HG02642 (cell line): ENCODE measurements around the gene RNF26.

Experiments used
- ATAC-seq: cut with Tn5 transposase; IDR thresholded peaks from one replicate; pipeline ENCODE4 v1.9.1; 2021; ENCODE audit warnings: mild to moderate bottlenecking; ENCODE audit not compliant: unreplicated experiment, poor library complexity

Gene RNF26

DNA sequence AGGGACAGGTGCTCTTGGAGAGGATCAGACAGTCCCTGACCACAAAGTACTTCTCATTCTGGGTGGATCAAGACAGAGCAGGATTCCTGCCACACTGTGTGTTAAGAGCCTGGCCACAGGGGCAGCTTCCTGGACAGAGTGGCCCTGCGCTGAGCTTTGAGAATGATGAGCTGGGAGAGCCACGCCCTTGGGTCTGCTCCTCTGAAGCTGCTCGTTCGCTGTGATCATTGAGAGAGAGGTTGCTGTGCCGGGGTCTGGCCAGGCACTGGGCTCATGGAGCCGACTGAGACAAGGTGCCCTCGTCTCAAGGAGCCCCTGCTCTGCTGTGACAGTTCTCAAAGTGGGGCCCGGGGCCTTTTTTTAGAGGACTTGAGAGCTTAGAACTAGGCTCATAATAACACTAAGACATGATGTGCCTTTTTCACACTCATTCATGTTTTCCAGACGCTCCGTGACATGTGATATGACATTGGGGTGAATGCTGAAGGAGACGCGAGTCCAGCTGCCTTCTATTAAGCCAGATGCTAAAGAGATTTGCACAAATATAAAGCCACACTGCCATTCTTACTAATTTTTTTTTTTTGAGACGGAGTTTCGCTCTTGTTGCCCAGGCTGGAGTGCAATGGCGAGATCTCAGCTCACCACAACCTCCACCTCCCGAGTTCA, 13.7 kb downstream of the RNF26 start:
- ATAC-seq: no peak

DNA sequence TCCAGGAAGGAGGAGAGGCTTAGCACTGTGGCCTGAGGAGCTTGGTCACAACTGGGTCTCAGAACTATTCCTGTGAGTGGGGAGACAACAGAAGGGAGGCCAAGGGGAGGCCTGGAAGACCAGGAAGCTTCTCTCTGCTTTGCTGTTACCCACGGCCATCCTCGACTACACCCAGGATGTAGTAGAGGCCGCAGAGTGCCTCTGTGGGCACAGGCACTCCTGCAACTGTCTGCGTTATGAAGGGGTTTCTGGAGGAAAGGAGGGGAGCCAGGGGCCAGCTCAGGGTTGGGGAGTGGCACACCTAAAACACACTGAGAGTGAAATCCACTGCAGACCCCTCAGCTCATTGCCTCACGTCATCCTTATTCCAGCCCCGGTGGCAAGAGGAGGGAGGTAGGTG, 16.0 kb downstream of the RNF26 start:
- ATAC-seq: no peak

DNA sequence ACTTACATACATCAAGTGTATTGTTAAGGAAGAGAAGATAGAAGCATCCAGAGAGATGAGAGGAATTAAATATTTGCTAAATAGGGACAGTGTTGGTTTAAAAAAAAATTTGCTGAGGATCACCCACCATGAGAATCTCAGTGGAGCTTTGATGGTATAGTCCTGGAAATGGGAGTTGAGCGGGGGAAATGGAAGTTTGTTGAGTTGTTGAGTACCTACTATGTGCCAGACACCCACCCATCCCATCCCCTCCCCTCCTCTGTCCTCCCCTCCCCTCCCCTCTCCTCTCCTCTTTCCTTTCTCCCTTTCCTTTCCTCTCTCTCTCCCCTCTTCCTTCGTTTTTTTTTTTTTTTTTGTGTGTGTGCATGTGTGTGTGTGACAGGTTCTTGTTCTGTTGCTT, 16.9 kb downstream of the RNF26 start:
- no peak for ATAC-seq

DNA sequence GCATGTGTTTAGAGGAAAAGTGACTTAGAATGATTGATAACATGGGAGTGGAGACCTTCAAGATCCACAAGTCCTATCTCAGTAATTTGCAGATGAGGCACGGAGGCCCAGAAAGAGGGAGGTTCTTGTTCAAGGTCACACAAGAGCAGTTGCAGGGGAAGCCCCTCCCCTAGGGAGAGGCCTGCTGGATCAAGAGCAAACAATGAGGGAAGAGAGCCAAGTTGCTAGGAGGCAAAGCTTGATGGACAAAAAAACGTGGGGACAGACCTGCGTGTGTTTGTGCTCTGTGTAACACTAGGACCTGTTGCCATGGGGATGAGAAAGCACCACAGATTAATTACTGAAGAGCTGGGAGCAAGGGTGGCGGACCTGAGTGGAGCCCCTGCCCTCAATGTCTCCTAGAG, 18.5 kb downstream of the RNF26 start:
- no peak for ATAC-seq

- no peak for ATAC-seq
These were observed 20.9 kb downstream of the RNF26 start for GRCh38 chr11:119355091-119355843.

DNA sequence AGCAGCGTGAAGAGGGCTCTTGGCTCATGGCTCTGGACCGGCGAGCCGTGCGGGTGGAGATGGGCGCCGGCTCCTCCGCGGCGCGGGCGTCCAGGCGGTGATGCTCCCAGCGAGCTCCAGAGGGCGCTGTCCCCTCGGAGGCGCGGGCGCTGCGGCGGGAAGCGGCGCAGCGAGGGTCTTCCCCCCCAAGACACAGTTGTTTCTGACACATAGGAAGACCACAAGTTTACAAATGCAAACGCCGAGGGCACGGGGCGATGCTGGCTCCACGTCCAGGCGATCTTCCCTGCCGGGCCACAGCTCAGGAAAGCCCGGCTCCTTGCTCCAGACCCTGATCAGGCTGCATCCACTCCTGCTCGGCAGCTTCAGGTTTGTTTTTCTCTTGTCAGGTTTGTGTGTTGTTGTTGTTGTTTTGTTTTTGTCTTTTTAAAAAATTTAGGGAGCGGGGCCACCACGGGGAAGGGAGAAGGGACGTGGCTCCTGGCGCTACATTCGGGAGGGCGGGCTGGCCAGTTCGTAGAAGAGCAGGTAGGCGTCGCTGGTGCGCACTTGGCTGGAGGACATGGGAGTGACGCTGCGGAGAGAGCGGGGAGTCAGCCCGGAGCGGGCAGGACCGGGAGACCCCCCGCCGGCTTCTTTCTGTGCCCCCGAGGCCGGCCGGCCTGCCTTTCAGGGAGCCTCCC, 22.2 kb downstream of the RNF26 start:
- ATAC-seq: peak; percentile 73

GRCh38 chr11:119357074-119357473, 22.7 kb downstream of the RNF26 start:
- no peak for ATAC-seq

- no peak for ATAC-seq
These were observed 25.3 kb downstream of the RNF26 start for GRCh38 chr11:119359365-119360214.

DNA sequence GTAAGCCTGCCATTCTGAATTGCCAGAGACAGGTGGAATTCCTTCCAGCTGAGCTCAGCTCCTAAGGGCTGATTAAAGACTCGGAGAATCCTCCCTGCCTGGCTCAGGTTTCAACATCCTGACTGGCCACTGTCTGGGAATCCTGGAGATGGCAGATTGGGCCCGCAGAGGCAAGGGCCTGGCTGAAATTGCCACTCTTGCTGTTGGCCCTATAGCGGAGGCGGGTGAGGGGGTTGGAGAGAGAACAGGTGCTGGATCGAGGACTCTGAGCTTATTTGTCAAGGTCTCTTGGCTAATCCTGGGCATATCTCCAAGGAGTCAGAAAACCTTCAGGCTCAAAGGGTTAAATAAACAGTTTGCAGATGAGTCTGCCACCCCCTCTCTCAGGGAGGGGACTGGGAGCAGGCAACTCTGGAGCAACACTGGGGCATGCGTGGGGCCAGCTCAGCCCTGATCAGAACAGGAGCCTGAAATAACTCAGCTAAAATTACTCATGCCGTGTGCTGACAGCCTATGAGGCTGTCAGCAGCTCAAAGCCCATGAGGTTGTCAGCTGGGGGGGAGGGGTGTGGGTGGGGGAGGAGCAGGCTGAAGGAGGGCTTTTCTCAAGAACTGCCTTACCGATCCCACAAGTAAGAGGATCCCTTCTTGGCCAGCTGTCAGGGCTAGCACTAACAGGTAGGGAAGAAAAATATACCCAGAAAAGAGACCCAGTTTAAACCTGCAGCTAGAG, 26.9 kb downstream of the RNF26 start:
- ATAC-seq: no peak

GRCh38 chr11:119361941-119362725, 27.8 kb downstream of the RNF26 start:
- ATAC-seq: no peak

DNA sequence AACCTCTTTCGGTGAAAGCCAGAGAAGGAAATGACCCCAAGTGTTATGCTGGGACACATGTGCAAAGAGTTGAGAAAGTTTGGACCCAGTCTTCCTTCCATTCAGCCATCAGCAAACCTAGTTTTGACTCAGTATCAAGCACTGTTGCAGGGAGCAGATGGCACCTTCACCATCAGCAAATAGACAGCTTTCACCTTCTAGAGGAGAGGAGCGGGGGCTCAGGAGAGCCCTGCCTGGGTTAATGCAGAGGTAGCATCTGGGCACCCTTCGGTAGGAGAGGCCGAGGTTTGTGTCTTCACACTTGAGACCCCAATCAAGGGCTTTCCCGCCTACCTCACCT, 28.4 kb downstream of the RNF26 start:
- no peak for ATAC-seq

DNA sequence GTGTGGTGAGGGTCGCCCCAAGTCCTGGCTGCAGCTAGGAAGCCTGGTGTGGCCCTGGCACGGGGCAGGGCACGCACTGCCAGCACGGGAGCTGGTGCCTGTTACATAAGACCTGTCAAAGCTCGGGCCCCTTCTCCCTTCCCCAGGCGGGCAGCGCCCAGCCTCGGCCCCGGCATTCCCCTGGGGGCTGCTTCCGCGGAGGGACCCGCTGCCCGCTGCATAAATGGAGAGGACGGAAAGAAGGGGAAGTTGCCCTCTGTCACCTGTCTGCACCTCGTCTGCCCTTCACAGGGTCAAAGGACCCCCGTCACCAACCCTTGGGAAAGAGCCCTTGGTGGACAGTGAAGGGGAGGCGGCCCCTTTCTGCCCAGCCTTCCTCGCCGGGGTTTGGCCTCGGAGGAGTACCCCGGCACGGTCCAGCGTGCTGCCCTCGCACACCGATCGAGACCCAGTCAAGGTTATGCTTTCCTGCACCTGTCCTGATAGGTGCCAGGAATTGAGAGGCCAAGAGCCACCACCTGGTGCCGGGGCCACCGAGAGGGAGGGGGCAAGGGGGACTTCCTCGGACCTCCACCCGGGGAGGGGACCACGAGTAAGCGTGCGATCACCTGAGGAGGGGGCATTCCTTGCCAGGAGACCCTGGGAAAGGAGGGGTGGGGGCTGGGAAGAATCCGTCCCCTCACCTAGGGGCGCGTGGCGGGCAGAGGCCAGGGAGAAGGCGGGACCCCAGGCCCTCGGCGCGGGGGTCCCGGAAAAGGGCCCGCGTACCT, 28.9 kb downstream of the RNF26 start:
- no peak for ATAC-seq

DNA sequence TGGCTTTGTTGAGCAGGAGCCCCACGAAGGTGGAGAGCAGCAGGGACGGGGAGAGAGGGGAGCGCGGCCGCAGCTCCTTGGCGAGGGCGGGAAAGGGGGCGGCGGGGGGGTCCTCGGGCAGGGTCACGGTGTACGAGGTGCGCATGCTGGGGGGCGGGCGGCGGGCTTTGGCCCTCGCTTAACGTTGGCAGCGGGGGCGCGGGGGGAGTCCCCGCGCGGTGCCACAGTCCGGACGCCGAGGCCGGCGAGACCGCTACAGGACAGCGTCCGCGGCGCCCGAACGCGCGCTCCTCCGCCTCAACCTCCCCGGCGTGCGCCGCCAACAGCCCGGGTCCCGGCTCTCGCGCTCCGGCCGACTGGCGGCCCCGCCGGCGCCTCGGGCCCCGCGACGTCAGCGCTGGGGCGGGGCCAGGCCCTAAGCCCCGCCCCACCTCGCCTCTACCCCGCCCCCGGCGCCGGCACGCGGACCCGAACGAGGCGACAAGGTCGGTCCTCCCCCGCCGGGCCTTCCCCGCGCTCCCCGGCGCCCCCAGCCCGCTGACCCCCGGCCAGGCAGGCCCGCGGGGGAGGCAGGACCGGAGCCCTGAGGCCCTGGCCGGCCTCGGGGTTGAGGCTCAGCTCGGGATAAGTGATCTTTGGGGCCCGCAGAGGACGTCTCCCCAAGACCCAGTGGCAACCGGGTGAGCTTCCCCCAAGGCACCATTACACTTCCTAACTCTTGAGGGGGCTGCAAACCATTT, 29.7 kb downstream of the RNF26 start:
- peak; percentile 44 for ATAC-seq

DNA sequence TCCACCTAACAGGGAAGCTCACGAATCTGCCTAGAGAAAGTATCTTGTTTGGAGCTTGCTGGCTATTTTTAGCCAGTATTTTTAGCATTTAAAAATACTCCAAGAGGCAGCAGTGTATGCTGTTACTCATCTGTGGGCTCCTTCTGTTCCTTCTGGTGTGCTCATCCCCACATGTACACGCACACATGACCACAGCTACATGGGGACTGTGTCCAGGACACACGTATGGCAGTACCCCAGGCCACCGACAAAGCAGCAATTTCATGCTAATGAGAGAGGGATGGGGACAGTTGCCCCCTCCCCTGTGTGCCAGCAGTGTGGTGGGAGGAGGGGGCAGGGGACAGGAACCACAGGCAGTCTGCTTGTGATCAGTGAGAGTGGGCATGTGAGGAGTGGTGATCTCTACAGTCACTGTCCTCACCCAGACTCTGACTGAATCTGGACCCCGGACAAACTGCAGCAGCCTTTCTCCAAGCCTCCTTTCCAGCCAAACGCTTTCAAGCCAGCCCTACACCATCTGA, 30.8 kb downstream of the RNF26 start:
- no peak for ATAC-seq

DNA sequence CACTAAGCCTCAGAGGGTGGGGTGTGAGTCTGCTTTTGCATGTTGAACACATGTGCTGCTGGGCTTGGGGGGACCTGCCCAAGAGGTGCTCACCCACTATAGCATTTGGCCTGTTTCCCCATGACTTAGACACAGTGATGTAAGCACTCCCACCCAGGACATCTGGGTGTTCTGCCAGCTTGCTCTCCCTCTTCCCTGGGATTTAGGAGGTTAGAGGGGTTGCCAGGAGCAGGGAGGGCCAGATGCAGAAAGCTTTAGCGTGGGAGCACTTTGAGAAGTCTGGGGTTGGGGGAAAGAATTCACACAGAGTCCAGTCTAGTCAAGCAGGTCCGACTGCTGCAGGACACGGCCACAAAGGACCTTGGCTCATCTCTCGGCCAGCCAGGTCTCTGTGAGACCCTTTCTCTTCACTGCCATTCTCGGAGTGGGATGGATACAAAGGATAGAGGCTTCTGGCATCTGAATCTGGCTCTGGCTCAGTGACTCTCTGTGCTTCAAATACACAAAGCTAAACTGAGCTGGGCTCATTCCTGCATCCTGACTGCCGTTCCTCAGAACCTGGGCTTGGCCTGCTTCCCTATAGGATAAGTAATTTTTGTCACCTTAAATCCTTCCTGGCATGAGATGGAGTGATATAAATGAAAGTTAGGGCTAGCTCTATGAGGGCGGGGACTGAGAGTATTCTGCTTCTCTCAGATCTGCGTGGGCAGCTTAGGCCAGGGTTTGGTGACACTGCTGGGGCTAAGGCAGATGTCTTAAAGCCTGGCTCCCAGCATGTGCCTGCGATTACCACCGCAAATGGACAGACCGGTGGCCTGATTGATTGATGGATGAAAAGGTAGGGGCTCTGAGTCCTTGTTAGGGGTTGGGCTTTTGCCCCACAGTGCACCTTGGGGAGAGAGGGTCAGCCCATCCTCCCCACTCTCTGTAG, 32.6 kb downstream of the RNF26 start:
- ATAC-seq: no peak

DNA sequence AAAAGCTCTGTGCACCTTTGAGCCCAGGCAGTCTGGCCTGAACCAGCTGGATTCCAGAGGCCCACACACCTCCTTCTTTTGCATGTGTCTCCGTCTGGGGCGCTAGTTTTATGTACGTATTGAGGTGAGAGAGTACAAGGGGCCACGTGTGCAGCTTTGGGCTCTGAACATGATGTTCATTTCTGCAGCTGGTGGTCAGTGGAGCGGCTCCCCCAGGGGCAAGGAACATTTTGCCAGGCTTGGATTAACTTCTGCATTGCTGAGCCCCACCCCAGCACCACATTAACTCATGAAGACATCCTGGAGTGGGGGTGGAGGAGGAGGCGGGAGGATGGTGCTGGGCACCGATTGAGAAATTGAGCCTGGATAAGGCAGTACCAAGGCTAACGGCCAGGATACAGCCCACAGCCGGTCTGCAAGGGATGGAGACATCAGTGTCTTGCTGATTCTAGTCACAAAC, 33.4 kb downstream of the RNF26 start:
- no peak for ATAC-seq
